ENCODE data around the gene MAP1B.

DNA sequence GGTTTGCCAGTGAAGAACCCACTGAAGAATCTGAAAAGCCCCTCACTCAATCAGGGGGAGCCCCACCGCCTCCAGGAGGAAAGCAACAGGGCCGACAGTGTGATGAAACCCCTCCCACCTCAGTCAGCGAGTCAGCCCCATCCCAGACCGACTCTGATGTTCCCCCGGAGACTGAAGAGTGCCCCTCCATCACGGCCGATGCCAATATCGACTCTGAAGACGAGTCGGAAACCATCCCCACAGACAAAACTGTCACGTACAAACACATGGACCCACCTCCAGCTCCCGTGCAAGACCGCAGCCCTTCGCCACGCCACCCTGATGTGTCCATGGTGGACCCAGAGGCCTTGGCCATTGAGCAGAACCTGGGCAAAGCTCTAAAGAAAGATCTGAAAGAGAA, 92.4 kb downstream of the MAP1B start:
- no peak for TF ChIP-seq POLR2A (IDR thresholded peaks at IDR 0.05)
- TF ChIP-seq, protein P1, sequence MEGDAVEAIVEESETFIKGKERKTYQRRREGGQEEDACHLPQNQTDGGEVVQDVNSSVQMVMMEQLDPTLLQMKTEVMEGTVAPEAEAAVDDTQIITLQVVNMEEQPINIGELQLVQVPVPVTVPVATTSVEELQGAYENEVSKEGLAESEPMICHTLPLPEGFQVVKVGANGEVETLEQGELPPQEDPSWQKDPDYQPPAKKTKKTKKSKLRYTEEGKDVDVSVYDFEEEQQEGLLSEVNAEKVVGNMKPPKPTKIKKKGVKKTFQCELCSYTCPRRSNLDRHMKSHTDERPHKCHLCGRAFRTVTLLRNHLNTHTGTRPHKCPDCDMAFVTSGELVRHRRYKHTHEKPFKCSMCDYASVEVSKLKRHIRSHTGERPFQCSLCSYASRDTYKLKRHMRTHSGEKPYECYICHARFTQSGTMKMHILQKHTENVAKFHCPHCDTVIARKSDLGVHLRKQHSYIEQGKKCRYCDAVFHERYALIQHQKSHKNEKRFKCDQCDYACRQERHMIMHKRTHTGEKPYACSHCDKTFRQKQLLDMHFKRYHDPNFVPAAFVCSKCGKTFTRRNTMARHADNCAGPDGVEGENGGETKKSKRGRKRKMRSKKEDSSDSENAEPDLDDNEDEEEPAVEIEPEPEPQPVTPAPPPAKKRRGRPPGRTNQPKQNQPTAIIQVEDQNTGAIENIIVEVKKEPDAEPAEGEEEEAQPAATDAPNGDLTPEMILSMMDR (IDR thresholded peaks at IDR 0.05): no peak
